HepG2 (cell line): Measurements from ENCODE around the gene PLCL1.

Experiments used
- CAMTA2 ChIP-seq: sonication (generic); formaldehyde crosslinking; IDR thresholded peaks from 2 replicates; pipeline ENCODE4 v1.4.0; 2020; ENCODE audit warnings: mild to moderate bottlenecking, missing genetic modification reagents, borderline replicate concordance
- CREBL2 ChIP-seq: sonication (generic); formaldehyde crosslinking; IDR thresholded peaks from 2 replicates; pipeline ENCODE4 v1.8.1; 2023; ENCODE audit warnings: missing genetic modification reagents, mild to moderate bottlenecking, borderline replicate concordance
- CTCF ChIP-seq: sonication (generic); formaldehyde crosslinking; IDR thresholded peaks from 2 replicates; pipeline ENCODE4 v1.5.0; 2020; ENCODE audit warnings: mild to moderate bottlenecking, missing genetic modification reagents, moderate library complexity
- EZH2 ChIP-seq: conservative IDR thresholded peaks from 2 replicates; pipeline ENCODE4 v1.6.1; 2012; ENCODE audit warnings: mild to moderate bottlenecking, low read depth, low read length, moderate library complexity
- PATZ1 ChIP-seq: sonication (generic); formaldehyde crosslinking; IDR thresholded peaks from 2 replicates; pipeline ENCODE4 v1.4.0; 2020; ENCODE audit warnings: missing genetic modification reagents
- TFAP4 ChIP-seq: sonication (generic); IDR thresholded peaks from 2 replicates; pipeline ENCODE4 v1.6.1; 2016; ENCODE audit warnings: low read depth, borderline replicate concordance
- TIGD3 ChIP-seq: sonication (generic); formaldehyde crosslinking; IDR thresholded peaks from 2 replicates; pipeline ENCODE4 v1.5.1; 2020; ENCODE audit warnings: mild to moderate bottlenecking, missing genetic modification reagents, borderline replicate concordance
- ZFP36 ChIP-seq: fragments of 150-350 bp; IDR thresholded peaks from 2 replicates; pipeline ENCODE4 v1.6.1; 2018; ENCODE audit warnings: borderline replicate concordance, low read length, low read depth; ENCODE audit not compliant: partially characterized antibody

GRCh38 chr2:197890168-197890567 lies 85.8 kb downstream of the PLCL1 start:
- TF ChIP-seq CAMTA2 (CRISPR knock-in tag) (no peak), CTCF (CRISPR knock-in tag) (no peak), PATZ1 (no peak), ZFP36 (no peak), TIGD3 (CRISPR knock-in tag) (no peak), TFAP4 (no peak), CREBL2 (no peak), EZH2 (no peak)
